ENCODE results near the gene SHISA6.

The SHISA6 gene

DNA sequence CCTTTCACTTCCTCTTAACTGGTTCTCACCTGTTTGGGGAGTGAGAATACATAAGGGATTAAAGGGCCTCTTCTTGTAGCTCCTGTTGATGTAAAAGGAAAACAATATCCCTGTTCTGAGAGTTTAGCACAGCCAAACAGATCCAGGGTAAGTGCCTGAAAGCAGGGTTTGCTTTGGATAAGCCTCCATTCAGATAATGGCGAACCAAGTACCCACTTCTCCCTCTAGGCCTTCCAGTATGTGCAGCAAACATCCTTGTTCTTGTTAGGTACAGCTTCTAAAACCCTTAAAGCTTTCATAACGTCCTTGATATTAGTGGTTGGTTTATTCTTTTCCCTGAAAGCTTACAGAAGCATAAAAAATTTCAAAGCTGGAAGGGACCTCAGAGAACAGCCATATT, 226.6 kb downstream of the SHISA6 start:
- DNase-seq, result no peak

DNA sequence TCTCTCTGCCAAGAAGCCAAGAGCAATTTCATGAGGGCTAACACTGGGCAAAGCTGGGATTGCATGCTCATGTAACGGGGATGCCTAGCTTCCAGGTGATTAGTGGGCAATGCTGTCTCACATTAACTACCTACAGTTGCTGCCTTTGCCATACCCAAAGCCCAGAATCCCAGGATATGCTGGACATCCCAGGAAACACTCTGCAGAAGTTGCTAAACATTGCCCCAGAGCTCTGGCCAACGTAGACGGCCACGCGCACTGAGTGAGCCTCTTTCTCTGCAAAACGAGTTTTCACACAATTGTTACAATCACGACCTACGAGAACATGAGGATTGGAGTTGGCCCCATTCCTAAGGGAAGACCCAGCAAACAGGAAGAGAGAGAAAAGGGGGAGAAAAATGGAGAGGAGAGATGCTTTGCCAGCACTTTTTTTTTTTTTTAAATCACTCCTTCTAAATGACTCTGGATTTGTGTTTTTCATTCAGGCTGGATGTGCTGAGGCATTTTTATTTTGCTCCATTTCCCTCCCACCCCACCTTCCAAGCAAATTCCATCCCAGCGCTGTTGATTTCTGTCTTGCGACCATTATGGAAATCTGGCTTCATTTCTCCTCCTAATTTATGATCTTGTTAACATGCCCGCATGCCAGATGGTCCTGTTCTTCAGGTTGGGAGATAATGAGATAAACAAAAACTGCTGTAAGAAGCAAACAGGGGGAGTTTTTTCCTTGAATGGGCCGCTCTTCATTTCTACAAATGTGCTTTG, 244.5 kb downstream of the SHISA6 start:
- DNase-seq, result no peak

DNA sequence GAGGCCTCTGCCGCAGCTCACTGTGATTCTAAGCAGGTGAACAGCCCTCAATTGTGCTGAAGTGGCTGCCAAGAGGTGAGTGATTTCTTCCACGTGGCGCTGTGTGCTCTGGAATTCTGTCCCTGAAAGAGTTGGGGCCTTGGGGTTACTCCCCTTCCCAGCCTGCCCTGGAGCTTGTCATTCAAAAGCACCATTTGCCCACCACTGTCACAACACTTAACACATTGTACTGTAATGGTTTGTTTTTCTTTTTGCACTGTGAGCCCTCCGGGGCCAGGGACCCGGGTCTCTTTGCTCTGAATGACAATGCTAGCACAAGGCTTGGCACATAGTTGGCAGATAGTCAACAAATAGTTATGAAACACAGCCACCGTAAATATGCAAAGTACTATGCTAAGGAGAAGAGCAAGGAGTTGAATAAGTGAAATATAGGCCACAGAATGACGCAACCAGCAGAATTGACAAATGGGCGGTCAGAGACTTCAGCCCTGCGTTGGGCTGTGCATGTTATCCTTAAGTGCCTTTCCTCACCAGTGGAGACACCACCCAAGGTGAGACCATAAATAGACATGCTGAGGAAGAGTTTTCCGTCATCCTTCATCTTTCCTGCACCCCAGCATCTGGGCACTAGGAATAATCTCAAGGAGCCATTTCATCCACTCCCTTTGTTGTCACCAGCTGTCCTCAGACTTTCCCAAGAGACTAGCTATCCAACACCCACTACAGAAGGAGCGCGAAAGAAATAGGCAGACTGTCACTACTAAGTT, 245.3 kb downstream of the SHISA6 start:
- DNase-seq, result no peak

DNA sequence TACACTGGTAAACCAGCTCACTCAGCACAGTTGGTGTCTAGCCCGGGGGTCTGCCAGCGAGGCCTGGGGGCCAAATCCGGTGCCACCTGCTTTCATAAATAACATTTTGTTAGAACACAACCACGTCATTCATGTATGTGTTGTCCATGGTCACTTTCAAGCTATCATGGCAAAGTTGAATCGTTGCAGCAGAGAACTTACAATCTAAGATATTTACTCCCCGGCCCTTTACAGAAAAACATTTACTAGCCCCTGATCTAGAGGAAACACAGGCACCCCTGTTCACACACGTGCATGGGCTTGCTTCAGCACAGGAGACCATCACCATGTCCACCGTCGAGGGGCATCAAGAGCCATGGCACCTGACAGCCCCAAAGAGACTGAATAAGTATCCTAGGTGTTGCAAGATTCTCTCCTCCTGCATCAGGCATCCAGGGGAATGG, 245.9 kb downstream of the SHISA6 start:
- DNase-seq, result no peak

DNA sequence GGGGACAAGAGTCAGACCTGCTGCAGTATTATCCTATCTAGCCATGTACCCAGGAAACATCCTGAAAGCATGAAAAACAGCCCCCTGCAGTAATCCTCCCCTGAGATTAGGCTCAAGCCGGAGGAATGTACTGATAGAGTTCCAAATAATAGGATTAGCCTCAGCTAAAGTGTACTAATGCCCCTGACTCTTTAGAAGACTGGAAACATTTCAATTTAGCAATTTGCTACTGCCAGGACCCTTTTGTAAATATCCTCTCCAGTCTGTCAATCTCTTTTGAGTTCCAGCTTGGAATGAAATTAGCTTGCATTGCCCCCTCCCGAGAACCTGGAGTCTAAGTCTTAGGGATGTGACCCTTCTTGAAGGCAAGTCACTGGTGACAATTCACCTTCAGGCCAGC, 246.5 kb downstream of the SHISA6 start:
- DNase-seq, result no peak

DNA sequence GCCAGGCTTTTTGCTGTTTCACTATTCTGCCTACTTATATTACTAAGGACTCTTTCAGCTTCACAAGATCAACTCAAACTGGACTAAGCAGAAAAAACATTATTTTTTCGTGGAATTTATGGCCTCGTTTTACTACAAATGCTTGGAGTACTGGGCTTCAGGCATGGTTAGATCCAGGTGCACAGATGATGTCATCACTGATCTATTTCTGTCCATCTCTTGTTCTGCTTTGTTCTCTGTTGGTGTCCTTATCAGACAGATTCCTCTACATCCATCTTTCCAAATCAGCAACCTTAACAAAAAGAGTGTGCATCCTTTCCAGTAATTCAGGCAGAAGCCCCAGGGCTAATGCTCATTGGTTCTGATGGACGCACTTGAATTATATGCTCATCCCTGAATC, 247.4 kb downstream of the SHISA6 start:
- DNase-seq, result no peak

DNA sequence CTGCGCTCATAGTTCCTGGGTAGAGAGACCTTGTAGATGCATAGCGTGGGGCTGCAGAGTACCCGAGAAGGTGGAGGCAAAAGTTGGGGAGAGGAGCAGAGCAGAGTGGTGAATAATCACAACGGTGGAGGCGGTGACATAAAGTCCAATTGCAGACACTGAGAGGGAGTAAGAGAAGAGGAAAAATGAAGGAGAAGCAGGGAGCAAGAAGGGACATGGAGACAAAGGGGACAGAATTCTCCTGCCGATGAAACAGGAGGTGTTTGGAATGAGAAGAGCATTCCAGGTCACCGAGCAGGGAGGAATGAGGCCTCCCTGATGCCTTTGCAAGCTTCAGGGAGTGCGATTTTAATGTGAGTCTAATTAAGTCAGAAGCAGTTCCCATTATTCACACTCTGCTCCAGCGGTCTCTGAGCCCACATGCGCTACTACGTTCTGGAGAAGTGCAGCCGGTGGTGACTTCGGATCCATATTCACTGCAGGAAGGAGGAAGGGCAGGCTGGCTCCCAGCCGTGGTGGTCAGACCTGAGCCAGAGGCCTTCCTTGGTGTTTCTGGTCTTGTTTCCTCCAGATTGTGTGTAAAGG, 249.2 kb downstream of the SHISA6 start:
- peak; percentile 81 for DNase-seq

DNA sequence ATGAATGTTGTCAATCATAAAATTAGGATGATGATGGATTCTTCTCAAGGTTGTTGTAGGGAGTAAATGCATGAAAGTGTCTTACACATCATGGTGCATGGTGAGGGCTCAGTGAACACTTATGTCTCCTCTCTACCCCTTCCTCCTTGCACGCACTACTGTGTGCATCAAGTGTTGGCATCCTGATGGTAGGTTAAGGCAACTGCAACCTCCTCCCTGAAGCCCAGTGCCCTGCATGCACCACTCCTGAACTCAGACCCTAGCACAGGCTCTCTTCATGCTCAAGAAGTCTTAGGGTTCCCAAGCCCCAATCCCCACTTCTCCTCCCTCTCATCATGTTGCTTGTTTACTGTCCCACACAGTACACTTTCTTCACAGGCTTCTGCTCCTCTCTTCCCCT, 251.5 kb downstream of the SHISA6 start:
- DNase-seq, result no peak

DNA sequence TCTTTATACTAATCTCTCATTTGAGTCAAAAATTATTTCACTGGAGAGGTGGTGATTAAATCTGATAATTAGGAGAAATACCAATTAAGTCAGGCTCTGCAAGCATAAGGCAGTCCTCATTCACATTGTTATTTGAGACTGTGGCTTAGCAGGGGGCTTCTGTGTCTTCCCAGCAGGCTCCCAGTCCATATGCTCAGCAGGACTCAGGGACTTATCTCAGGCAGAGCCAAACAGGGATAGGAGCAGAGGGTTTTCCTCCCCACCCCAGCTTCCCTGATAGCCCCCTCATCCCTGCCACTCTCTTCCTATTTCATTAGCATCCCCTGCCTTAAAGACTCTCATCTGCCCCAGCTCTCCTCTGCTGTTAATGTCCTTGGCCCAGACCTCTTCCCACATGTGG, 252.9 kb downstream of the SHISA6 start:
- DNase-seq, result peak; percentile 70

DNA sequence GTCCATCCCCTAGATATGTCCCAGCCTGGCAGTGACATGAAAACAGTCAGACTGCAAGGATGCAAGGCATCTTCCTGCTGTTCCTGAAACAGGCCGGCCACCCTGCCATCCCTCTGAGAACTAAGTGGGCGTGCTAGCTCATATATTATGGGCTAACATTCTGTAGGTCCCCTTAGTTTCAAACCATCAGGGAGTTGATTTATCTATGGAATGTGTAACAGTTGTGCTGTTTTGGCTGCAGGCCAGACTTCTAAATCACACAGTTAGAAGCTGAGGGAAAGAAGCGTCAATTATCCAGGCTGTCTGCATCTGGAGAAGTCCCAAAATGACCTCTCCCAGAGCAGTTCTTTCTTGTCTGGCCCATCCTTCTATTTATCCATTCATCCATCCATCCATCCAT, 254.6 kb downstream of the SHISA6 start:
- DNase-seq, result peak; percentile 43

DNA sequence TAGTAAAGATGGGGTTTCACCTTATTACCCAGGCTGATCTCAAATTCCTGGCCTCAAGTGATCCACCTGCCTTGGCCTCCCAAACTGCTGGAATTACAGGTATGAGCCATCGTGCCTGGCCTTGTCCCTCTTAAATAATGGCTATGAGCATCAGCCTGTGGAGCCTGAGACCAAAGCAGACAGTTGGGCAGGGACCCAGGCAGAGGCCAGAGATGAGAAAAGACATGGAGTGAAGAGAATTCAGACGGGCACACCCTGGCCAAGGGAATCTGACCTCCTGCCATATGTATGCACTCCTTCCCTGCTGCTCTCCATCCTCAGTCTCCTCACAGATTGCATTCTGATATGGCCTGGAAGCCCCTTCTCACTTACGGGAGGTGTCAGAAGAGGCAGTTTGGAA, 258.9 kb downstream of the SHISA6 start:
- no peak for DNase-seq

DNA sequence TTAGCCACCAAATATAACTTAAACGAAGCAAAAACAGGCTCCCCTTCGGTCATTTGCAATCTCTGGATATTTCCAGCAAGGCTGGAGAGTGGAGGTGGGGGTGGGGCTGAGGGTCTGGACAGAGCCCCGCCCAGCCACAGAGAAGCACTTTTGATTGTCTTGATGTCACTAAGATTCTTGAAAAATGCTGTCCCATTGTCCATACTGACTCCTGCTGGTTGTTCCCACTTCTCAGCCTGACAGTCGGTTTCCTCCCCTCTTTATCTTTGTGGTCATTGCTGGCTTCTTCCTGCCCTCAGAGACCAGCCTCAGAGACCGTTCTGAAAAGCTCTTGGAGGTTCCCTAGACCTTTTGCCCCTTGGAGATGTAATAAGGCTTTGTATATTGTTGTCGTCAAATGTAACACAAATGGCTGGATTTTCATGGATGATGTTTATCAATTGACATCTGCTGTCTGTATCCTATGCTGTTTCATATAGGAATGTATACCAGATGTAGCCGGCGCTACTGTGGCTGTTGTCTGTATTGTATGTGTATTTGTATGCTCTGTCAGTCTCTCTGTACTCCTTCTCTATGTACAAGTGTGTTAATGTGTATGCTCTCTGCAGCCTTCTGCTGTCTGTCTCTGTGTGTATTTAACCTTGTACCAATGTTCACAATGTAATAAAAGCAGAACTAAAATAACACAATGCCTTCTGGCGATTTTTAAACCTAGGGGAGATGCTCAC, 262.5 kb downstream of the SHISA6 start:
- no peak for DNase-seq

DNA sequence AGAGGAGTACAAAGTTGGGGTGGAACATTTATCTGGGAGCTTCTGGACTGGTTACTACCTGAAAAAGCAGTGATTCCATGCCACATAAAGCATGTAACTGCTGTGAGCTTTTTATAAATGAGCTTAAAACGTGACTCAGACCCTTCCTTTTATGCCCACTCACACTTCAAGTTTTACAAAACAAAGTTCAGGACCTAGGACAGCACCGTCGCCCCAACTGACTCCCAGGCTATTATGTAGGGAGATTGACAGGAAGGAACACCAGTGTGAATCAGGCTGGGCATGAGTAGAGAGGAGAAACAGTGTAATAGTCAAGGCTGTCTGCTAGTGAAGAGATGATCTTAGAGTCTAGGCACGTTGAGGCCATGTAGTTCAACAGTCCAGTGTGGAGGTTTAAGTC, 265.6 kb downstream of the SHISA6 start:
- DNase-seq, result peak; percentile 90

DNA sequence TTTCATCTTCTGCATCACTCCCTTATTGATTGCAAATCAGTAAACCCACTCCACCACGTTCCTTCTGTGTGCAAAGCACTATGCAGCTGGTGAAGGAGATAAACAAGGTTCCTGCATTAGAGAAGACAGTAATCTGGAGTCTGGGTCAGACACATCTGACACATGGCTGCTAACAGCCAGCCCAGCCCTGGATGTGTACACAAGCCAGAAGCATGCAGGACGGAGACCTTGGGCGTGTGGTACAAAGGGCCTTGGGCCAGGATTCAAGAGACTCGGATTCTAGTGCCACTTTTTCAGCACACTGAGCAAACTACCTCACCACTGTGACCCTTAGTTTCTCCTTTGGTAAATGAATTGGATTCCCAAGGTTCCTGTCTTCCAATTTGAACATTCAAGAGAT, 270.7 kb downstream of the SHISA6 start:
- no peak for DNase-seq

DNA sequence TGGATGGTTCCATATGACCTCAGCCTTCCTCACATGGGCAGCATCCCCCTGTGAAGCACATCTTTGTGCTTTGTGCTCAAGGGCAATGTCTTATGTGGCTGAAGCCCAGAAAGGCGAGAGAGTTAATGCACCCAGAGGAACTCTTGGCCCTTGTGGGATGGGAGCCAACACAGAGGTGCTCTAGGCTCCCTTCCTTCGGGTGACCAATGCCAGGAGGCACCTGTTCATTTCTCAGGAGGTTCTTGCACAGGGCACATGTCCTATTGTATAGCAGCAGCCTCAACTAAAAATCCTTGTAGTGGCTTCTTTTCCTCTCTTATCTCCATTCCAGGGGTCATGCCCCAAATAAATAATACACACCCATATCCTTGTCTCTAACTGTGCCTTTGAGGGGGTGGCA, 273.6 kb downstream of the SHISA6 start:
- DNase-seq, result no peak

DNA sequence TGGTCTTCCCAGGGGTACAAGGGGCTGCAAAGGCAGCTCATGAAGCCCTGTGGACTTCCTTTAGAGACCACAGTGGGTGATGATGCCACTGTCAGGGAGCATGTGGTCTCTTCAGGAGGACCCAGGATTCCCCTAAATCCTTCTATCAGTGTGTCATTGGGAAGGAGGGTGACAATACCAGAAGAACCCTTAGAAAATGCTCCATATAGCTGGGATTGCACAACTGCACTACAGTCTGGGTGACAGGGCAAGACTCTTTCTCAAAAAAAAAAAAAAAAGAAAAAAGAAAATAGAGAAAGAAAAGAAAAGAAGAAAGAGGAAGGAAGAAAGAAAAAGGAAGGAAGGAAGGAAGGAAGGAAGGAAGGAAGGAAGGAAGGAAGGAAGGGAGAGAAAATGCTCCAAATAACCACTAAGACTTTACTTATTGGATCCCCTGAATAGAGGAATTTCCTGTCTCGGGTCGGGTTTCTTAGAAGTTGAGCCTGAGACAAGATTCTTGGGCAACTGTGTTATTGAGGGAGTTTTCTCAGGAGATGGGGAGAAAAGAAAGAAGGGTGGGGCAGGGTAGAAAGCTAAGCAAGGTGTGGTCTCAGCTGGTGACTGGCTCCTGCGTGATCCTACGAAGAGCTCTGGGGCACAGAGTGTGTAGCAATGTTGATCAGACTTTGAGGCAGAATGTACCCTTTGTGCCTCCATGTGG, 274.1 kb downstream of the SHISA6 start:
- no peak for DNase-seq

DNA sequence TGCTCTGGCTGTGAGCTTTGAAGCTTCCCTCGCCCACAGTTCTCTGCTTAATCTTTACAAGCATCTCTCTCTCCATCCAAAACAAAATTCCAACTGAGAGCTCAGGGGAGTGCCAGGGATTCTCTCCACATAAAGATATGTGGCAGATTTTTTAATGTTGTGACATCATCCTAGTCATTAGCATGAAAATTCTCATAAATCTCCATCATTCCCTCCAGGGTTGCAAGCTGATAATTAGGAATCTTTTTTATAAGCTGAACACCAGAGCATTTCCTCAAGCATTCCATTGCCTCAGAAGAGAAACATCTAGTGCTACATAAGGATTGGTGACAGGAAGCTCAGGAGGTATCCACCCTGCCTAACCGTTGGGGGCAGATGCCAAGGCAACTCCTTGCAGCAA, 274.9 kb downstream of the SHISA6 start:
- no peak for DNase-seq

DNA sequence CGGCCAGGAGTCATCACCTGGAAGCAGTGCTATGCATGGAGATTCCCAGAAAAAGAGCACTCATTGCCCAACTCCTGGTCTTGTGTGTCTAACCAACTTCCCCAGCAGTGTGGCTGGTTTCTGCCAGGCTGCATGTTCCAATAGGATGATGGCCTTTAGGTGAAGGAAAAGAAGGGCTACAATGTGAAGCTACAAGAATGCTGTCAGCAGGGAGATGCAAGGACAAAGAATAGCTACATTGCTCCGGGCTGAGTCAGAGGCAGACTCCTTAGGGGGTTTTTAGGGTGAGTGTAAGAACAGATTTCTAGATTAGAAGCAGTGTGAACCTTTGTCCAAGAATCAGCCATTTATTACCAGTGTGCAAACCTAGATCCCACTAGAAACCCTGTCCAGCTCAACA, 294.2 kb downstream of the SHISA6 start:
- no peak for DNase-seq

DNA sequence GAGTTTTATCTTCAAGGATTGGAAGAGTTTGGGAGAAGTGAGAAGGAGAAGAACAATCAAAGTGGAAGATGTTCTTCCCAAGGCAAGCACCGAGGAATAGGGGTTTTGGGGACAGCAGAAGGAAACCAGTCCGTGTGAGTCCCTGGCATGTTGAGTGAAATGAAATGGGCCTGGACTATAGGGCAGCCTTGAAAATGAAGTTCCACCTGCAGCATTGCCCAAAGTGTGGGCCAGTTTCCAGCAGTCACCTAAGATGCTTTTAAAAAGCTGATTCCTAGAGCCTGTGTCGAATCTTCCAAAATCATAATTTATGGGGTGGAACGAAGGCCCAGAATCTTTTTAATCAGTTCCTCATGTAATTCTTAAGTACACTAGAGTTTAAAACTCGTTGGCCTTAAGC, 297.4 kb downstream of the SHISA6 start:
- no peak for DNase-seq

DNA sequence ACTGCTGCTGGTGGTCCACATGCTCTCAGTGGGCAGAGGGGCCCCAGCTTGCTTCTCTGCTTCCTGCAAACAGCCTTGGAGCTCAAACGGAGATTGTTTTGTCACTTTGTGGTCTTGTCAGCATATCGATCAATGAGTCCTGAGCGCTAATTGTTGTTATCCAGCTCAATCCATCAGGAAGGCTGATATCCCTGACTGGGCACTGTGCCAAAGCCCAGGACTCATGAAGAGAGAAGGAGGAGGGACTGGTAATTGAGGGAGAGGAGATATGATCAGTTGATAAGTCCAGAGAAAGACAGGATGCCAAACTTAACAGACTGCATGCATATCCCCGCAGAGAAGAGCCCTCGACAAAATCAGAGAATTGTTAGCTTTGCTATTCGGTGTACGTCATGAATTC, 298.6 kb downstream of the SHISA6 start:
- no peak for DNase-seq

DNA sequence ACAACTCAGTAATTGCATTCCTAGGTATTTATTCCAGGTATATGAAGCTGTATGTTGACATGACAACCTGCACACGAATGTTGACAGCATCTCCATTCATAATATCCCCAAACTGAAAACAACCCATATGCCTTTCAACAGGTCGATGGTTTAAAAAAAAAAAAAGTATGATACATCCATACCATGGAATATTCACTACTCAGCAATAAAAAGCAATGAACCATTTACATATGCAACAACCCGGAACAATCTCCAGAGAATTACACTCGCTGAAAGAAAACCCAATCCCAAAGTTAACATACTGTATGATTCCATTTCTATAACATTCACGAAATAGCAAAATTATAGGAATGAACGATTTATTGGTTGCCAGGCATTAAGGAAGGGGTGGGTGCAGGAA, 304.0 kb downstream of the SHISA6 start:
- no peak for DNase-seq

DNA sequence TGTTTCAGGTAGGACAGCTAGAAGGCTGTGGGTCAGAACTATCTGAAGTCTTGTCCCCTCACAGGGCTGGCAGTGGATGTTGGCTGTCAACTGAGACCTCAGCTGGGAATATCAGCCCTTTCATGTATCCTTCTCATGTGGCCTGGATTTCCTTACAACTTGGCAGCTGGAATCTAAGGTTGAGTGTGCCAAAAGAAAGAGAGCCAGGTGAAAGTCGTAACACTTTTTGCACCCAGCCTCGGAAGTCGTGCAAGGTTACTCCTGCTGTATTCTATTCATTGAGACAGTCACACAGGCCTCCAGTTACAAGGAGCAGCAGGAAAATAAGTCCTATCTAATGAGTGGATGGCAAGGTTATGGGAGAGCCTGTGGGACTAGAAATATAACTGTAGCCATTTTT, 304.7 kb downstream of the SHISA6 start:
- no peak for DNase-seq

DNA sequence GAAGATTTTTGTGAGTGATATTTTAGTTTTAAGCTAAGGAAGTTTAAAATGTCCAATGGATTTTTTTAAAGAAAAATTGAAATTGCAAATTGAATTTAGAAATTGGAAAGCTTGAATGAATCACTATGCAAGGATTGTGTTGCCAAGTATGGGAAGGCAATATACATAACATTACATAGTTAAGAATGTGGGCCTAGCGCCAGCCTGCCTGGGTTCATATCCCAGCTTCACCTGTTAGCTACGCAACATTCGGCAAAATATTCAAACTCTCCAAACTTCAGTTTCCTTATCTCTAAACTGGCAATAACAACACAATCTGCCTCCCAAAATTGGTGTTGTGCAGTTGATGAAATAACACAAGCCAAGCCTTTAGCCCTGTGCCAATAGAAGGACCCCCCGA, 306.8 kb downstream of the SHISA6 start:
- no peak for DNase-seq

All from eye (tissue), 1 donor.